DOHH2 (cell line): ENCODE results near the gene ASPRV1.

ENCODE experiments used
- EZH2phosphoT487 ChIP-seq: fragments of 200-600 bp; sonication (generic); IDR thresholded peaks from 2 replicates; pipeline ENCODE4 v1.6.1; 2017; ENCODE audit warnings: borderline replicate concordance, mild to moderate bottlenecking, antibody characterized with exemption, low read length, moderate library complexity, mixed read lengths
- TF ChIP-seq, protein P1 (sequence below): fragments of 200-600 bp; sonication (generic); IDR thresholded peaks from one replicate; pipeline ENCODE4 v1.5.1; 2014; ENCODE audit warnings: antibody characterized with exemption, mild to moderate bottlenecking, low read depth, low read length; ENCODE audit not compliant: poor library complexity, severe bottlenecking

DNA sequence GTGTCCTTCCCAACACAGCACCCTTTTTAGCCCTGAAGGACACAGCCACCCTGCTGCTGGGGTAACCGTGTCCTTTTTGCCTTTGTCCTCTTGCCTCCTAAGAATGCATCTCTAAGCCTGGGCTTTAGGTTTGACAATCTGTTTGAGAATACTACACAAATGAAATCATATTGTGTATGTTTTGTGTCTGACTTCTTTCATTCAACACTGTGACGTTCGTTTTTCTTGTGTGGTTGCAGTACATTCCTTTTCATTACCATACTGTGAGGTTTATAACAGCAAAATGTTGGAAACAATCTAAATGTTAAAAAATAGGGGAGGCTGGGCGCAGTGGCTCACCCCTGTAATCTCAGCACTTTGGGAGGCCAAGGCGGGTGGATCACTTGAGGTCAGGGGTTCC is 11.2 kb downstream of the ASPRV1 start:
- TF ChIP-seq, protein P1, sequence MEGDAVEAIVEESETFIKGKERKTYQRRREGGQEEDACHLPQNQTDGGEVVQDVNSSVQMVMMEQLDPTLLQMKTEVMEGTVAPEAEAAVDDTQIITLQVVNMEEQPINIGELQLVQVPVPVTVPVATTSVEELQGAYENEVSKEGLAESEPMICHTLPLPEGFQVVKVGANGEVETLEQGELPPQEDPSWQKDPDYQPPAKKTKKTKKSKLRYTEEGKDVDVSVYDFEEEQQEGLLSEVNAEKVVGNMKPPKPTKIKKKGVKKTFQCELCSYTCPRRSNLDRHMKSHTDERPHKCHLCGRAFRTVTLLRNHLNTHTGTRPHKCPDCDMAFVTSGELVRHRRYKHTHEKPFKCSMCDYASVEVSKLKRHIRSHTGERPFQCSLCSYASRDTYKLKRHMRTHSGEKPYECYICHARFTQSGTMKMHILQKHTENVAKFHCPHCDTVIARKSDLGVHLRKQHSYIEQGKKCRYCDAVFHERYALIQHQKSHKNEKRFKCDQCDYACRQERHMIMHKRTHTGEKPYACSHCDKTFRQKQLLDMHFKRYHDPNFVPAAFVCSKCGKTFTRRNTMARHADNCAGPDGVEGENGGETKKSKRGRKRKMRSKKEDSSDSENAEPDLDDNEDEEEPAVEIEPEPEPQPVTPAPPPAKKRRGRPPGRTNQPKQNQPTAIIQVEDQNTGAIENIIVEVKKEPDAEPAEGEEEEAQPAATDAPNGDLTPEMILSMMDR: no peak
- no peak for TF ChIP-seq EZH2phosphoT487
